Loucy (cell line): Measurements from ENCODE around the gene CPXM2.

ENCODE experiments used
- CTCF ChIP-seq: fragments of 200-600 bp; sonication (generic); conservative IDR thresholded peaks from 2 replicates; pipeline ENCODE4 v1.5.1; 2014; ENCODE audit warnings: mild to moderate bottlenecking, antibody characterized with exemption, low read length
- EZH2phosphoT487 ChIP-seq: fragments of 200-600 bp; IDR thresholded peaks from 2 replicates; pipeline ENCODE4 v1.6.1; 2018; ENCODE audit warnings: antibody characterized with exemption, mild to moderate bottlenecking, moderate library complexity, borderline replicate concordance

- TF ChIP-seq CTCF (no peak), EZH2phosphoT487 (no peak)
Observed at GRCh38 chr10:123888256-123888655, 3.4 kb downstream of the CPXM2 start.
